ENCODE measurements around the gene OPTC. TPM values are rescaled to one million over a fixed set of nuclear protein-coding genes. Genes with fewer than 3 reads are reported as not detected.

Gene OPTC
- total and polyA plus RNA-seq, 4 donors, result not detected

DNA sequence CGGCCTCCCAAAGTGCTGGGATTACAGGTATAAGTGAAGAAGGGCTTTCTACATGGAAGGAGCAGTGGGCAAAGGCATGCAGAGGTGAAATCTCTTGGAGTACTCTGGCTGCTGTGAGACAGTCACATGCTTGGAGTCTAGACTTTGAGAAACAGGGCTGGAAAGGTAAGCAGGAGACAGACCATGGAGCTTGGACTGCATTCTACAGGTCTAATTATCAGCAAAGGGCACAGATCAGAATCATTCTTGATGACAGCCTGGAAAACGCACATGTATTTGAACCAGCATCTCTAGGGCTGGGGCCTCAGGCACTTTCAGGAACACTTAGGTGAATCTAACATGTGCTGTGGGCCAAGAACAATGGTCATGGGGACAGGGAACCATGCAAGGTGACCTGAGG, 25.6 kb upstream of the OPTC start:
- no peak overlapping the region for H3K9ac ChIP-seq (ENCODE audit: insufficient read depth in 1 of 2, low read length in 2 of 2)
- no peak for ATAC-seq (ENCODE audit: insufficient read depth, low FRiP score)
- peaks cover 0 to 48% (median 24%) of the 10 kb centered on the region in 5 donors for H3K4me1 ChIP-seq (ENCODE audit: control insufficient read depth in 5 of 5, insufficient read depth in 5 of 5, low read length in 5 of 5)
- DNase-seq, result no peak
- H3K36me3 ChIP-seq (ENCODE audit: control insufficient read depth in 4 of 4, insufficient read depth in 4 of 4, low read length in 4 of 4), result no peaks in the 10 kb centered on the region
- TF ChIP-seq, protein P1, sequence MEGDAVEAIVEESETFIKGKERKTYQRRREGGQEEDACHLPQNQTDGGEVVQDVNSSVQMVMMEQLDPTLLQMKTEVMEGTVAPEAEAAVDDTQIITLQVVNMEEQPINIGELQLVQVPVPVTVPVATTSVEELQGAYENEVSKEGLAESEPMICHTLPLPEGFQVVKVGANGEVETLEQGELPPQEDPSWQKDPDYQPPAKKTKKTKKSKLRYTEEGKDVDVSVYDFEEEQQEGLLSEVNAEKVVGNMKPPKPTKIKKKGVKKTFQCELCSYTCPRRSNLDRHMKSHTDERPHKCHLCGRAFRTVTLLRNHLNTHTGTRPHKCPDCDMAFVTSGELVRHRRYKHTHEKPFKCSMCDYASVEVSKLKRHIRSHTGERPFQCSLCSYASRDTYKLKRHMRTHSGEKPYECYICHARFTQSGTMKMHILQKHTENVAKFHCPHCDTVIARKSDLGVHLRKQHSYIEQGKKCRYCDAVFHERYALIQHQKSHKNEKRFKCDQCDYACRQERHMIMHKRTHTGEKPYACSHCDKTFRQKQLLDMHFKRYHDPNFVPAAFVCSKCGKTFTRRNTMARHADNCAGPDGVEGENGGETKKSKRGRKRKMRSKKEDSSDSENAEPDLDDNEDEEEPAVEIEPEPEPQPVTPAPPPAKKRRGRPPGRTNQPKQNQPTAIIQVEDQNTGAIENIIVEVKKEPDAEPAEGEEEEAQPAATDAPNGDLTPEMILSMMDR (IDR thresholded peaks at IDR 0.05; ENCODE audit: control extremely low read depth, extremely low read depth), result no peak
- H3K4me3 ChIP-seq, result no peak overlapping the region
- 97 to 100% methylated on average over 2 of the region's 2 CpGs for whole genome bisulfite sequencing, 2 donors
- H3K9me3 ChIP-seq (ENCODE audit: control insufficient read depth in 4 of 4, insufficient read depth in 3 of 4, low read length in 3 of 4), result no peaks in the 10 kb centered on the region
- no peaks in the 10 kb centered on the region for H3K27me3 ChIP-seq (ENCODE audit: control insufficient read depth in 3 of 3, insufficient read depth in 3 of 3, low read length in 2 of 3)
- no peak overlapping the region for H3K27ac ChIP-seq (ENCODE audit: low read depth in 1 of 2, low read length in 1 of 2)

DNA sequence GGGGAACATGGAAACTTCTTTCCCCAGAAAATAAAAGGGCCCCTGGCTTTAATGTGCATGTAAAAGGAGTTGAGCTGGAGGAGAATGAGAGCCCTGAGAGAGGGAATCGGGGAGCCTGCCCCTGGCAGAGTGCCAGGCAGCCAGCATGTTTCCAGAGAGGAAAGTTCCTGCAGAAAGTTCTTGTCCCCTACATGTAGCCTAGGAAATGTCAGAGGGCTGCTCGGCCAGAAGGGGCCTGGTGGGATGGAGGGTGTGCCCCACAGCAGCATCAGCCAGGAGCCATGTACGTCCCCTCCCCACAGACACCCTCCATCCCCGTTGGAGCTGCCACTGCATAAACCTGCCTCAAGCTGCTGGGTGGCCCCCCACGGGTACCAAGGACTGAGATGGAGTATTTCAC, 23.7 kb upstream of the OPTC start:
- H3K9ac ChIP-seq (ENCODE audit: insufficient read depth in 1 of 2, low read length in 2 of 2), result no peak overlapping the region
- no peaks in the 10 kb centered on the region for H3K36me3 ChIP-seq (ENCODE audit: control insufficient read depth in 4 of 4, insufficient read depth in 4 of 4, low read length in 4 of 4)
- 68 to 70% methylated on average over 5 of the region's 5 CpGs for WGBS, 2 donors
- peak; percentile 34 to 40 (median 35) for DNase-seq
- no peaks in the 10 kb centered on the region for H3K27me3 ChIP-seq (ENCODE audit: control insufficient read depth in 3 of 3, insufficient read depth in 3 of 3, low read length in 2 of 3)
- TF ChIP-seq, protein P1 (IDR thresholded peaks at IDR 0.05; ENCODE audit: control extremely low read depth, extremely low read depth), result no peak
- no peak overlapping the region for H3K27ac ChIP-seq (ENCODE audit: low read depth in 1 of 2, low read length in 1 of 2)
- no peak overlapping the region for H3K4me3 ChIP-seq
- H3K9me3 ChIP-seq (ENCODE audit: control insufficient read depth in 4 of 4, insufficient read depth in 3 of 4, low read length in 3 of 4), result no peaks in the 10 kb centered on the region
- peaks cover 0 to 36% (median 16%) of the 10 kb centered on the region in 5 donors for H3K4me1 ChIP-seq (ENCODE audit: control insufficient read depth in 5 of 5, insufficient read depth in 5 of 5, low read length in 5 of 5)
- no peak for ATAC-seq (ENCODE audit: insufficient read depth, low FRiP score)

DNA sequence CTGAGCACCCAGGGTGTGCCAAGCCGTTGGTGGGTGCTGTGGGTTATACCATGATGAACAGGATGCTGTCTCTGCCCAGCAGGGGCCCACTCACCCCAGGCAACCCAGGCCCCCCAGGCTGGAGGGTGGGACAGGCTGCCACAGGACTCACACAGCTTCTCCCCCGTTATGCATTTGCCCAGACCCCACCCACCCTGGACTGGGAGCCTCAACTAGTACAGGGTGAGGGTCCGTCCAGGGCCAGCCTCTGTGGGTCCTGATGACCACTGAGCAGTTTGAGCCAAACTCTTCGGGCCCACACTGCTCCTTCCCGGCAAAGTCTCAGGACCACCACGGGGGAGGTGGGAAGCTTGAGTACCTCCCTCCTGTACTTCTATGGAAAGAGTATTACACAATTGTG, 22.1 kb upstream of the OPTC start:
- DNase-seq, result no peak
- 77 to 89% methylated on average over 6 of the region's 6 CpGs for WGBS, 2 donors
- H3K36me3 ChIP-seq (ENCODE audit: control insufficient read depth in 4 of 4, insufficient read depth in 4 of 4, low read length in 4 of 4), result no peaks in the 10 kb centered on the region

More for the DNA sequence above, 22.1 kb upstream of the OPTC start:
- Histone ChIP-seq H3K9me3 (ENCODE audit: control insufficient read depth in 4 of 4, insufficient read depth in 3 of 4, low read length in 3 of 4) (no peaks in the 10 kb centered on the region), H3K4me1 (ENCODE audit: control insufficient read depth in 5 of 5, insufficient read depth in 5 of 5, low read length in 5 of 5) (peaks cover 0 to 34% (median 4%) of the 10 kb centered on the region in 5 donors), H3K27ac (ENCODE audit: low read depth in 1 of 2, low read length in 1 of 2) (no peak overlapping the region), H3K4me3 (no peak overlapping the region), H3K27me3 (ENCODE audit: control insufficient read depth in 3 of 3, insufficient read depth in 3 of 3, low read length in 2 of 3) (no peaks in the 10 kb centered on the region), H3K9ac (ENCODE audit: insufficient read depth in 1 of 2, low read length in 2 of 2) (no peak overlapping the region)
- TF ChIP-seq, protein P1 (IDR thresholded peaks at IDR 0.05; ENCODE audit: control extremely low read depth, extremely low read depth), result no peak
- no peak for ATAC-seq (ENCODE audit: insufficient read depth, low FRiP score)
